ENCODE data around the gene NPHP4.

- TF ChIP-seq CTCF (optimal IDR thresholded peaks at IDR 0.05 in 1 of 3, IDR thresholded peaks at IDR 0.05 in 1 of 3, conservative IDR thresholded peaks at IDR 0.05 in 1 of 3; ENCODE audit: extremely low read depth in 1 of 3, insufficient read depth in 2 of 3, low read length in 3 of 3) = no peak
- no peak for TF ChIP-seq EZH2 (IDR thresholded peaks at IDR 0.05; ENCODE audit: low read length)
Measured at GRCh38 chr1:6026095-6026809, 34.0 kb upstream of the NPHP4 start.
